ENCODE data around the gene PRKRIP1. TPM values are rescaled to one million over a fixed set of nuclear protein-coding genes. Genes with fewer than 3 reads are reported as not detected.

Gene PRKRIP1
- total RNA-seq, 1 experiment from 2014 or later, result 38.8 TPM

- H3K23ac ChIP-seq (ENCODE audit: insufficient read length, low read depth, low read length), result no peak overlapping the region
- peaks cover 3% of the 10 kb centered on the region for H3K79me1 ChIP-seq (ENCODE audit: insufficient read depth, low read depth, low read length, poor library complexity, severe bottlenecking)
- no peak overlapping the region for H3K4me2 ChIP-seq (ENCODE audit: insufficient read depth, insufficient read length, low read length)
- H3K4me1 Mint-ChIP-seq, result peaks cover 11 to 12% of the 10 kb centered on the region in 2 experiments
- H3K27me3 Mint-ChIP-seq (ENCODE audit: low read depth), result no peaks in the 10 kb centered on the region; the same call in 1 of the 2 replicates
- H3K9me3 Mint-ChIP-seq, result no peaks in the 10 kb centered on the region; a peak in 1 of 5 replicates
- no peak overlapping the region for H4K8ac ChIP-seq (replicated peaks; ENCODE audit: insufficient read length, low read depth, low read length)
- WGBS (ENCODE audit: extremely low coverage, insufficient read length, low lambda C conversion rate), result no CpG with 5 or more reads among the region's 8 CpGs
- H4K5ac ChIP-seq (ENCODE audit: insufficient read length, low read depth, low read length), result no peak overlapping the region
- no peaks in the 10 kb centered on the region for H3K9me3 ChIP-seq (ENCODE audit: control insufficient read depth, low read depth, low read length)
- H3K36me3 Mint-ChIP-seq (ENCODE audit: insufficient read depth in 1 of 3, low read depth in 3 of 3), result peaks cover 23 to 65% (median 53%) of the 10 kb centered on the region in 3 experiments; a peak in 6 of 7 replicates
- no peak for TF ChIP-seq CTCF (conservative IDR thresholded peaks at IDR 0.05)
- no peak overlapping the region for H3K14ac ChIP-seq (ENCODE audit: insufficient read depth, low read length)
- H3K79me2 ChIP-seq (ENCODE audit: insufficient read depth, low read length), result peaks cover 1% of the 10 kb centered on the region; the same call in 1 of the 2 replicates
- H3K23me2 ChIP-seq (ENCODE audit: insufficient read length, low read depth, low read length, poor library complexity, severe bottlenecking), result peaks cover 9% of the 10 kb centered on the region
- H3K27ac ChIP-seq (ENCODE audit: insufficient read length, low read depth, low read length), result no peak overlapping the region
- no peak overlapping the region for H2BK5ac ChIP-seq (ENCODE audit: insufficient read length, low read length)
- H2BK15ac ChIP-seq (ENCODE audit: low read depth, low read length), result no peak overlapping the region
- H3K27ac Mint-ChIP-seq, result no peak overlapping the region
- no peak overlapping the region for H2AK5ac ChIP-seq (ENCODE audit: insufficient read length, low read length)
- H3K4ac ChIP-seq (ENCODE audit: low read depth, low read length), result no peak overlapping the region
- no peak overlapping the region for H3K56ac ChIP-seq (ENCODE audit: insufficient read length, low read depth, low read length)
- no peak overlapping the region for H4K91ac ChIP-seq (ENCODE audit: insufficient read length, low read depth, low read length)
- no peaks in the 10 kb centered on the region for H3K27me3 ChIP-seq (ENCODE audit: insufficient read depth, low read length)
- no peak for DNase-seq
- no peak overlapping the region for H3K9ac ChIP-seq (ENCODE audit: extremely low read depth, insufficient read length, low read length)
- no peak overlapping the region for H2AFZ ChIP-seq (ENCODE audit: low read length)
- no peaks in the 10 kb centered on the region for H3K4me1 ChIP-seq (ENCODE audit: insufficient read depth, low read length)
- H2BK12ac ChIP-seq (ENCODE audit: insufficient read length, low read depth, low read length), result no peak overlapping the region
- no peaks in the 10 kb centered on the region for H4K20me1 ChIP-seq (ENCODE audit: control insufficient read depth, insufficient read depth, insufficient read length)
- no peak overlapping the region for H3T11ph ChIP-seq (ENCODE audit: low read length)
- H3K18ac ChIP-seq (ENCODE audit: insufficient read length, low read depth, low read length), result no peak overlapping the region
- H3K4me3 Mint-ChIP-seq, result no peak overlapping the region; a peak in 1 of 5 replicates
- H2BK120ac ChIP-seq (ENCODE audit: low read depth, low read length, poor library complexity, severe bottlenecking), result no peak overlapping the region
- no peak overlapping the region for H2BK20ac ChIP-seq (ENCODE audit: low read depth, low read length, poor library complexity, severe bottlenecking)
Observed at GRCh38 chr7:102398543-102398942, 2.4 kb downstream of the PRKRIP1 start.

Data from H9 (cell line).